HepG2 (cell line): Measurements from ENCODE around the gene BAHCC1. TPM values are rescaled to one million over a fixed set of nuclear protein-coding genes. Genes with fewer than 3 reads are reported as not detected.

Experiments
- ATAC-seq: fragments of 200-7000 bp; cut with Tn5 transposase; 3 replicates; pipeline ENCODE4 v1.9.1; 2020; ENCODE audit warnings: mild to moderate bottlenecking, moderate library complexity
- BruUV-seq: library from RNA; stranded (reverse); fragments of 400-500 nt; replicated peaks from 2 replicates; lab custom pipeline; 2021; lab: Mats Ljungman, UMichigan
- CTCF ChIA-PET: fragments of 300-600 bp; formaldehyde crosslinking; extraction: SDS; loops from one replicate; lab custom pipeline; 2021; ENCODE audit warnings: low total read pairs, inconsistent platforms, low intra/inter-chr PET ratio; lab: Yijun Ruan, JAX
- POLR2A ChIA-PET: fragments of 350-600 bp; sonication (Branson Sonifier 250); formaldehyde crosslinking; loops from one replicate; lab custom pipeline; 2020; ENCODE audit warnings: antibody characterized with exemption, inconsistent platforms; lab: Yijun Ruan, JAX
- DNase-seq: peaks from one replicate; pipeline ENCODE4 v3.0.0-alpha.2; 2015; ENCODE audit warnings: low spot score
- FAIRE-seq: peaks from 3 replicates; lab custom pipeline; 2011; peaks lifted over from hg19 to GRCh38; lab: Jason Lieb, UNC
- H2AFZ ChIP-seq: one replicate; pipeline ENCODE4 v1.6.1; 2011; ENCODE audit warnings: low read length, inconsistent platforms
- H3K27ac ChIP-seq: fragments of 300-600 bp; 3 replicates; pipeline ENCODE4 v1.8.0; 2011; ENCODE audit warnings: mixed run types, mild to moderate bottlenecking, mixed read lengths, low read length, inconsistent platforms; ENCODE audit not compliant: insufficient read depth; ENCODE audit errors: extremely low read length
- H3K27me3 ChIP-seq, 2 experiments: fragments of 200-600 bp in 1 of 2; 2 replicates in 1 of 2; 3 replicates in 1 of 2; pipeline versions ENCODE4 v1.6.0 to v1.8.0; 2011; ENCODE audit warnings: low read length in 2 of 2, mild to moderate bottlenecking in 2 of 2, moderate library complexity in 2 of 2, inconsistent platforms in 1 of 2; ENCODE audit not compliant: insufficient read depth in 2 of 2, control insufficient read depth in 1 of 2
- H3K36me3 ChIP-seq, 2 experiments: fragments of 200-600 bp in 1 of 2; replicated peaks in 1 of 2; 2 replicates in 1 of 2; 3 replicates in 1 of 2; pipeline versions ENCODE4 v1.5.1 to v1.8.0; 2011; ENCODE audit warnings: low read length in 2 of 2, inconsistent platforms in 1 of 2; ENCODE audit not compliant: insufficient read depth in 2 of 2, control insufficient read depth in 1 of 2
- H3K4me1 ChIP-seq: 2 replicates; pipeline ENCODE4 v1.5.1; 2012; ENCODE audit warnings: low read length, inconsistent platforms; ENCODE audit not compliant: insufficient read depth
- H3K4me2 ChIP-seq: 2 replicates; pipeline ENCODE4 v1.6.0; 2011; ENCODE audit warnings: low read depth, low read length, inconsistent platforms
- H3K4me3 ChIP-seq, 3 experiments: fragments of 200-600 bp in 1 of 3; sonication (generic), shearing (Covaris generic) in 1 of 3; replicated peaks in 1 of 3; 2 replicates each; pipeline ENCODE4 v1.5.1; 2011 to 2016; ENCODE audit warnings: low read length in 3 of 3, inconsistent platforms in 2 of 3, low read depth in 2 of 3, mild to moderate bottlenecking in 2 of 3, control low read depth in 1 of 3, mixed read lengths in 1 of 3; ENCODE audit not compliant: insufficient read depth in 1 of 3
- H3K79me2 ChIP-seq: one replicate; pipeline ENCODE4 v1.6.1; 2011; ENCODE audit warnings: low read length, inconsistent platforms; ENCODE audit not compliant: insufficient read depth
- H3K9ac ChIP-seq: 2 replicates; pipeline ENCODE4 v1.6.0; 2011; ENCODE audit warnings: mild to moderate bottlenecking, low read depth, low read length, inconsistent platforms; ENCODE audit not compliant: insufficient read depth
- H3K9me3 ChIP-seq: 2 replicates; pipeline ENCODE4 v1.5.1; 2012; ENCODE audit warnings: mild to moderate bottlenecking, low read length
- H4K20me1 ChIP-seq: 2 replicates; pipeline ENCODE4 v1.6.0; 2011; ENCODE audit warnings: inconsistent platforms, mild to moderate bottlenecking, low read length, moderate library complexity; ENCODE audit not compliant: insufficient read depth
- CREB1 ChIP-seq, 2 experiments: fragments of 450-650 bp in 1 of 2; IDR thresholded peaks; 2 replicates each; pipeline ENCODE4 v1.6.1; 2016 to 2017; ENCODE audit warnings: control low read depth in 1 of 2, mild to moderate bottlenecking in 1 of 2, missing compliant biosample characterization in 1 of 2, missing genetic modification characterization in 1 of 2
- GFI1 ChIP-seq: sonication (generic); formaldehyde crosslinking; IDR thresholded peaks from 2 replicates; pipeline ENCODE4 v1.5.0; 2020; ENCODE audit warnings: missing genetic modification reagents, mild to moderate bottlenecking, borderline replicate concordance
- KLF13 ChIP-seq: sonication (generic); formaldehyde crosslinking; IDR thresholded peaks from 2 replicates; pipeline ENCODE4 v1.4.0; 2020; ENCODE audit warnings: mild to moderate bottlenecking, missing genetic modification reagents
- KLF16 ChIP-seq, 2 experiments: sonication (generic) in 1 of 2; formaldehyde crosslinking in 1 of 2; IDR thresholded peaks; 2 replicates each; pipeline versions ENCODE4 v1.6.1 to v1.8.0; 2016 to 2023; ENCODE audit warnings: missing genetic modification reagents in 2 of 2, missing compliant biosample characterization in 1 of 2
- MATR3 ChIP-seq: sonication (generic); formaldehyde crosslinking; IDR thresholded peaks from 2 replicates; pipeline ENCODE4 v1.4.0; 2020; ENCODE audit warnings: missing genetic modification reagents
- SALL1 ChIP-seq: sonication (generic); formaldehyde crosslinking; IDR thresholded peaks from 2 replicates; pipeline ENCODE4 v1.8.0; 2022; ENCODE audit warnings: mild to moderate bottlenecking, missing genetic modification reagents
- SYNCRIP ChIP-seq: fragments of 200-400 bp; formaldehyde crosslinking; IDR thresholded peaks from 2 replicates; pipeline ENCODE4 v1.6.1; 2018; ENCODE audit warnings: mild to moderate bottlenecking, low read depth, low read length; ENCODE audit not compliant: insufficient read depth
- ZNF354B ChIP-seq: sonication (generic); formaldehyde crosslinking; IDR thresholded peaks from 2 replicates; pipeline ENCODE4 v1.8.0; 2022; ENCODE audit warnings: mild to moderate bottlenecking, missing genetic modification reagents
- ZNF44 ChIP-seq: sonication (generic); formaldehyde crosslinking; IDR thresholded peaks from 2 replicates; pipeline ENCODE4 v1.5.1; 2020; ENCODE audit warnings: mild to moderate bottlenecking, missing genetic modification reagents
- ZNF670 ChIP-seq: sonication (generic); formaldehyde crosslinking; IDR thresholded peaks from 2 replicates; pipeline ENCODE4 v1.8.0; 2022; ENCODE audit warnings: mild to moderate bottlenecking, missing genetic modification reagents, borderline replicate concordance
- WGBS: methylation state at CpG from one replicate; pipeline ENCODE4 v1.1.6; 2017; ENCODE audit warnings: low lambda C conversion rate; 5-methylcytosine and 5-hydroxymethylcytosine counted together
- in situ Hi-C: cut with HindIII; loops from 2 replicates; pipeline ENCODE4 v1.10.0; 2017; ENCODE audit warnings: low pct_unique_long_range_greater_than_20kb; ENCODE audit not compliant: extremely low pct_ligation_motif_present
- intact Hi-C: fragments of 100-400 bp; cut with micrococcal nuclease; formaldehyde crosslinking; loops from one replicate; pipeline ENCODE4 v1.10.0; 2022; ENCODE audit not compliant: unreplicated experiment
- polyA plus RNA-seq, 8 experiments: library from polyadenylated mRNA; depleted of rRNA in 3 of 8; stranded (reverse) in 7 of 8; unstranded in 1 of 8; fragments of >200 nt; fragmentation: Illumina TruSeq in 4 of 8; extraction: Trizol in 4 of 8; gene quantifications; 2 replicates each; pipeline versions ENCODE4 v1.2.1 to v1.2.3, GENCODE V29; 2011 to 2016; ENCODE audit warnings: low read depth in 4 of 8, missing spikeins in 1 of 8, mixed read lengths in 1 of 8; ENCODE audit not compliant: insufficient read depth in 1 of 8
- total RNA-seq, 5 experiments: library from RNA; depleted of rRNA; stranded (reverse); fragments of >200 nt; fragmentation: Illumina TruSeq; extraction: Trizol; gene quantifications; 2 replicates each; pipeline ENCODE4 v1.2.3, GENCODE V29; 2016; ENCODE audit warnings: low read depth in 1 of 5
- TF ChIP-seq, protein P1 (sequence below): sonication (generic); formaldehyde crosslinking; IDR thresholded peaks from 2 replicates; pipeline ENCODE4 v1.8.0; 2022; ENCODE audit warnings: missing genetic modification reagents, low read depth, mild to moderate bottlenecking, borderline replicate concordance
- TF ChIP-seq, protein P2 (sequence below): sonication (generic); formaldehyde crosslinking; IDR thresholded peaks from 2 replicates; pipeline ENCODE4 v1.8.1; 2023; ENCODE audit warnings: mild to moderate bottlenecking, moderate library complexity, missing genetic modification reagents

BAHCC1 gene
- total and polyA plus RNA-seq, 2 of the 13 experiments (the other 11 are each of a cell fraction or from before 2014, with no cell fraction given): 1.4 to 1.7 TPM

DNA sequence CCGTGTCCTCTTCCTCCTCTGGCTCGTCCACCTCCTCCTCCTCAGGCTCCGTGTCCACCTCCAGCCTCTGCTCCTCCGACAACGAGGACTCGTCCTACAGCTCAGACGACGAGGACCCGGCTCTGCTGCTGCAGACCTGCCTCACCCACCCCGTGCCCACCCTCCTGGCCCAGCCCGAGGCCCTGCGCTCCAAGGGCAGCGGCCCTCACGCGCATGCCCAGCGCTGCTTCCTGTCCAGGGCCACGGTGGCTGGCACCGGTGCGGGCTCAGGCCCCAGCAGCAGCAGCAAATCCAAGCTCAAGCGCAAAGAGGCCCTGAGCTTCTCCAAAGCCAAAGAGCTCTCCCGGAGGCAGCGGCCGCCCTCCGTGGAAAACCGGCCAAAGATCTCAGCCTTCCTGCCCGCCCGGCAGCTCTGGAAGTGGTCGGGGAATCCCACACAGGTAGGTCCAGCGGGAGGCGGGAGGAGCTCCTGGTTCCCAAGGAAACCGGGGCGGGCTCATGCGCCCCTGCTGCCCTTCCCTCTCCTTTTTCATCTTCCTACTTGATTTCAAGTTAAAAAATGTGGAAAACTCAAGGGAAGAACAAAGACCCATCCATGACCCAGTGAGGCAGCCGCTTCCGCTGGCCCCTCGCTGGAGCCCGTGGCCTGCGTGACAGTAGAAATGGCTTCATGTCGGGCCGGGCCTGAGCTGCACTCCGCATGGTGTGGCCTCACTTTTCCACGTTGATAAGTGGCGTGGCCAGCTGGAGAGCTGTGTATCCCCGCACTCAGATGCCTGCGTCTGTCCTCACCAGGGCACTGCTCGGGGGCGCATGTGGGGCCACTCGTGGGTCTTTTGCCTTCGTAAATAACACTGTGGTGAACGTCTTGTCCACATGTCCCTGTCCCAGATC lies 66.6 kb downstream of the BAHCC1 start:
- Histone ChIP-seq H3K27ac (no peak overlapping the region), H3K4me1 (peaks cover 22% of the 10 kb centered on the region), H3K9ac (no peak overlapping the region), H3K27me3 (no peaks in the 10 kb centered on the region; a peak in 2 of 5 replicates), H3K4me2 (no peak overlapping the region), H2AFZ (no peak overlapping the region), H3K4me3 (no peak overlapping the region), H3K9me3 (no peaks in the 10 kb centered on the region), H4K20me1 (no peaks in the 10 kb centered on the region), H3K79me2 (no peaks in the 10 kb centered on the region), H3K36me3 (no peaks in the 10 kb centered on the region; a peak in 1 of 5 replicates)
- in situ Hi-C loops: no loop called here
- WGBS: 82% methylated on average over 48 of the region's 50 CpGs
- BruUV-seq: no TSS peak
- FAIRE-seq (no peak), DNase-seq (no peak), ATAC-seq (no peak)
- TF ChIP-seq CREB1 (IDR thresholded peaks at IDR 0.05) (no peak), CREB1 (CRISPR knock-in tag; IDR thresholded peaks at IDR 0.05) (no peak), ZNF670 (CRISPR knock-in tag) (no peak), MATR3 (no peak), GFI1 (CRISPR knock-in tag) (no peak), ZNF44 (CRISPR knock-in tag) (no peak), KLF16 (CRISPR knock-in tag; IDR thresholded peaks at IDR 0.05) (no peak), KLF13 (no peak), ZNF354B (no peak), SALL1 (no peak), SYNCRIP (no peak)
- TF ChIP-seq, protein P1, sequence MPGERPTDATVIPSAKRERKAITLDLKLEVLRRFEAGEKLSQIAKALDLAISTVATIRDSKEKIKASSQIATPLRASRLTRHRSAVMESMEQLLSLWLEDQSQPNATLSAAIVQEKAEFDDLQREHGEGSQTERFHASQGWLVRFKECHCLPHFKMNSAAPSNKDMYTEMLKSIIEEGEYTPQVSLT: no peak
- TF ChIP-seq, protein P2, sequence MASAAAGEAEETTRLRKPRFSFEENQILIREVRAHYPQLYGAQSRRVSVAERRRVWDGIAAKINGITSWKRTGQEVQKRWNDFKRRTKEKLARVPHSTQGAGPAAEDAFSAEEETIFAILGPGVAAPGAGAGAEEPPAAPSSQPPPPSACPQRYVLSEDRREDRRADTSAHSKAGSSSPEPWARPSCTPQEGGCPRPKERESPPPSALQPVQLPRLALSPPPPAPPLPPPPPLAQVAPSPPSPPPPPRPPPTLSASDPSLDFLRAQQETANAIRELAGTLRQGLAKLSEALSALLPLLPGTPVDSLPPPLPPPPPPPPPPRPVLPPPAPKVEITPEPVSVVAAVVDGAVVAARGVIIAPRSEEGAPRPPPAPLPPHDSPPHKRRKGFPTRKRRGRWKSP (CRISPR knock-in tag): no peak
- POLR2A ChIA-PET: interaction anchor here (0.6 to 1.2 kb wide), 2 partner anchors 50 to 65 kb away, joined by 3 to 4 read pairs; no protein-coding TSS in a partner anchor
- CTCF ChIA-PET: no interaction called here
- intact Hi-C loops: no loop called here
